Testis (tissue), 2 donors: ENCODE data around the gene PRR9.

Source experiments
- CTCF ChIP-seq, 3 experiments: fragments of 450-650 bp in 2 of 3; fragments of 200-600 bp in 1 of 3; sonication (generic) in 1 of 3; IDR thresholded peaks; one replicate each; pipeline ENCODE4 v1.5.1; 2016 to 2019; ENCODE audit warnings: antibody characterized with exemption in 3 of 3, mild to moderate bottlenecking in 2 of 3, moderate library complexity in 1 of 3
- POLR2A ChIP-seq: fragments of 450-650 bp; IDR thresholded peaks from one replicate; pipeline ENCODE4 v1.6.1; 2017; ENCODE audit warnings: antibody characterized with exemption, mild to moderate bottlenecking, moderate library complexity

GRCh38 chr1:153231785-153232184 is 14.4 kb downstream of the PRR9 start:
- TF ChIP-seq CTCF (IDR thresholded peaks at IDR 0.05) (no peak), POLR2A (no peak)
